SK-N-SH (cell line): ENCODE measurements around the gene FOSL1.

Experiments
- CHD2 ChIP-seq: fragments of 150-350 bp; IDR thresholded peaks from 2 replicates; pipeline ENCODE4 v1.6.1; 2018; ENCODE audit warnings: low read length; ENCODE audit not compliant: partially characterized antibody
- CTCF ChIP-seq: fragments of 200-600 bp; sonication (generic); IDR thresholded peaks from 2 replicates; pipeline ENCODE4 v1.6.1; 2017; ENCODE audit warnings: antibody characterized with exemption, mild to moderate bottlenecking, moderate library complexity
- EP300 ChIP-seq, 2 experiments: IDR thresholded peaks; 2 replicates each; pipeline versions ENCODE4 v1.4.0 to v1.6.1; 2012; ENCODE audit warnings: borderline replicate concordance in 1 of 2, low read depth in 1 of 2, low read length in 1 of 2
- IRF3 ChIP-seq: fragments of 150-350 bp; IDR thresholded peaks from 2 replicates; pipeline ENCODE4 v1.6.1; 2016; ENCODE audit warnings: mild to moderate bottlenecking, low read depth, low read length
- MAX ChIP-seq: IDR thresholded peaks from 2 replicates; pipeline ENCODE4 v1.4.0; 2012; ENCODE audit warnings: low read depth
- RCOR1 ChIP-seq: fragments of 150-350 bp; IDR thresholded peaks from 2 replicates; pipeline ENCODE4 v1.6.1; 2017; ENCODE audit warnings: antibody characterized with exemption, low read length
- RFX5 ChIP-seq: IDR thresholded peaks from 2 replicates; pipeline ENCODE4 v1.6.1; 2012; ENCODE audit warnings: mild to moderate bottlenecking, improper control_type of control experiment, low read length
- RXRA ChIP-seq: IDR thresholded peaks from 2 replicates; pipeline ENCODE4 v1.4.0; 2012; ENCODE audit warnings: low read depth, mild to moderate bottlenecking, borderline replicate concordance
- SMC3 ChIP-seq: IDR thresholded peaks from 2 replicates; pipeline ENCODE4 v1.6.1; 2012; ENCODE audit warnings: low read depth, low read length, improper control_type of control experiment
- TAF1 ChIP-seq: IDR thresholded peaks from 2 replicates; pipeline ENCODE4 v1.6.1; 2012; ENCODE audit warnings: low read depth, mild to moderate bottlenecking, low read length, moderate library complexity, borderline replicate concordance
- ZBTB33 ChIP-seq: IDR thresholded peaks from 2 replicates; pipeline ENCODE4 v1.4.0; 2012; ENCODE audit warnings: low read depth, borderline replicate concordance

- TF ChIP-seq MAX, result no peak
- no peak for TF ChIP-seq TAF1
- no peak for TF ChIP-seq CHD2
- no peak for TF ChIP-seq CTCF
- no peak for TF ChIP-seq EP300 (IDR thresholded peaks at IDR 0.05; ENCODE audit: borderline replicate concordance in 1 of 2, low read depth in 1 of 2, low read length in 1 of 2)
- TF ChIP-seq RFX5, result no peak
- TF ChIP-seq RXRA, result no peak
- TF ChIP-seq ZBTB33, result no peak
- TF ChIP-seq IRF3, result no peak
- TF ChIP-seq SMC3, result no peak
- no peak for TF ChIP-seq RCOR1
Measured at GRCh38 chr11:65947603-65948125, 47.5 kb upstream of the FOSL1 start.
